Measurements from ENCODE around the gene TLE7.

GRCh38 chr16:71453036-71453435, 11.2 kb upstream of the TLE7 start:
- TF ChIP-seq CTCF (IDR thresholded peaks at IDR 0.05) (no peak), POLR2A (IDR thresholded peaks at IDR 0.05) (no peak)
